NCI-H748 treated with DMSO at 0.1 percent for 48 hours (cell line): ENCODE data around the gene DOK1.

ENCODE experiments used
- DNase-seq: peaks from one replicate; lab custom pipeline; 2025; lab: John Stamatoyannopoulos, UW

The DOK1 gene

GRCh38 chr2:74571058-74571457, 16.5 kb downstream of the DOK1 start:
- no peak for DNase-seq

GRCh38 chr2:74572178-74572925, 17.8 kb downstream of the DOK1 start:
- DNase-seq: no peak

- DNase-seq: no peak
Measured at GRCh38 chr2:74573747-74574562, 19.4 kb downstream of the DOK1 start.

- no peak for DNase-seq
Measured at GRCh38 chr2:74575320-74575719, 20.8 kb downstream of the DOK1 start.

GRCh38 chr2:74576211-74576862, 21.8 kb downstream of the DOK1 start:
- DNase-seq: no peak

GRCh38 chr2:74576863-74577229, 22.3 kb downstream of the DOK1 start:
- no peak for DNase-seq

GRCh38 chr2:74577448-74577847, 22.9 kb downstream of the DOK1 start:
- DNase-seq: no peak

- DNase-seq: no peak
Measured at GRCh38 chr2:74578408-74578807, 23.9 kb downstream of the DOK1 start.

GRCh38 chr2:74581463-74581862, 26.9 kb downstream of the DOK1 start:
- DNase-seq: no peak

- no peak for DNase-seq
Measured at GRCh38 chr2:74582184-74582583, 27.7 kb downstream of the DOK1 start.

- no peak for DNase-seq
Measured at GRCh38 chr2:74583504-74583903, 29.0 kb downstream of the DOK1 start.

GRCh38 chr2:74584088-74584645, 29.6 kb downstream of the DOK1 start:
- DNase-seq: no peak

- no peak for DNase-seq
Measured at GRCh38 chr2:74585406-74586185, 31.1 kb downstream of the DOK1 start.

- peak; percentile 6 for DNase-seq
Measured at GRCh38 chr2:74587664-74588277, 33.3 kb downstream of the DOK1 start.

- no peak for DNase-seq
Measured at GRCh38 chr2:74588664-74589063, 34.1 kb downstream of the DOK1 start.

GRCh38 chr2:74593826-74594772, 39.6 kb downstream of the DOK1 start:
- no peak for DNase-seq

GRCh38 chr2:74596584-74596983, 42.1 kb downstream of the DOK1 start:
- DNase-seq: no peak

- no peak for DNase-seq
Measured at GRCh38 chr2:74597410-74597809, 42.9 kb downstream of the DOK1 start.

GRCh38 chr2:74599676-74600075, 45.2 kb downstream of the DOK1 start:
- DNase-seq: no peak

- no peak for DNase-seq
Measured at GRCh38 chr2:74602586-74603281, 48.2 kb downstream of the DOK1 start.
